ENCODE results near the gene RAB3IL1. TPM values are rescaled to one million over a fixed set of nuclear protein-coding genes. Genes with fewer than 3 reads are reported as not detected.

RAB3IL1 gene
- total and polyA plus RNA-seq, 9 of the 15 experiments (the other 6 are each of a cell fraction or from before 2014, with no cell fraction given) = 0.15 to 42.6 (median 15.5) TPM

- TF ChIP-seq ZNF174 (CRISPR knock-in tag; IDR thresholded peaks at IDR 0.05) (no peak), PHF20 (IDR thresholded peaks at IDR 0.05; ENCODE audit: partially characterized antibody) (no peak), MED1 (CRISPR knock-in tag; IDR thresholded peaks at IDR 0.05; ENCODE audit: borderline replicate concordance) (peak; percentile 12; the same call in 1 of the 2 replicates), MEF2A (IDR thresholded peaks at IDR 0.05; ENCODE audit: control insufficient read depth, low read depth, low read length) (no peak), STAG1 (CRISPR knock-in tag; IDR thresholded peaks at IDR 0.05; ENCODE audit: borderline replicate concordance) (no peak), BCL6 (CRISPR knock-in tag; IDR thresholded peaks at IDR 0.05) (no peak), PKNOX1 (IDR thresholded peaks at IDR 0.05) (peak; percentile 11; the same call in 1 of the 2 replicates), SNAPC5 (CRISPR knock-in tag; IDR thresholded peaks at IDR 0.05) (no peak), RBM34 (IDR thresholded peaks at IDR 0.05; ENCODE audit: borderline replicate concordance, insufficient read depth, low read length) (no peak), HDAC3 (IDR thresholded peaks at IDR 0.05; ENCODE audit: borderline replicate concordance, partially characterized antibody) (peak; percentile 90), ZNF311 (CRISPR knock-in tag; IDR thresholded peaks at IDR 0.05) (0 out of 2 replicates have a peak, but pooled peaks have one; percentile 21), CREBBP (IDR thresholded peaks at IDR 0.05; ENCODE audit: low read depth, low read length) (no peak), ZNF695 (CRISPR knock-in tag; IDR thresholded peaks at IDR 0.05) (no peak), ZNF3 (CRISPR knock-in tag; IDR thresholded peaks at IDR 0.05) (no peak), POLR2H (tag; IDR thresholded peaks at IDR 0.05; ENCODE audit: low read depth) (no peak), CAMTA2 (CRISPR knock-in tag; conservative IDR thresholded peaks at IDR 0.05) (no peak), CHCHD3 (CRISPR knock-in tag; IDR thresholded peaks at IDR 0.05) (no peak), CLOCK (CRISPR knock-in tag; IDR thresholded peaks at IDR 0.05; ENCODE audit: borderline replicate concordance) (no peak), ZNF280A (IDR thresholded peaks at IDR 0.05; ENCODE audit: low read depth, partially characterized antibody) (no peak), ZNF584 (CRISPR knock-in tag; IDR thresholded peaks at IDR 0.05; ENCODE audit: low read depth) (no peak), BACH1 (tag; IDR thresholded peaks at IDR 0.05) (no peak), ZNF253 (CRISPR knock-in tag; conservative IDR thresholded peaks at IDR 0.05) (no peak)
- TF ChIP-seq, protein P1, sequence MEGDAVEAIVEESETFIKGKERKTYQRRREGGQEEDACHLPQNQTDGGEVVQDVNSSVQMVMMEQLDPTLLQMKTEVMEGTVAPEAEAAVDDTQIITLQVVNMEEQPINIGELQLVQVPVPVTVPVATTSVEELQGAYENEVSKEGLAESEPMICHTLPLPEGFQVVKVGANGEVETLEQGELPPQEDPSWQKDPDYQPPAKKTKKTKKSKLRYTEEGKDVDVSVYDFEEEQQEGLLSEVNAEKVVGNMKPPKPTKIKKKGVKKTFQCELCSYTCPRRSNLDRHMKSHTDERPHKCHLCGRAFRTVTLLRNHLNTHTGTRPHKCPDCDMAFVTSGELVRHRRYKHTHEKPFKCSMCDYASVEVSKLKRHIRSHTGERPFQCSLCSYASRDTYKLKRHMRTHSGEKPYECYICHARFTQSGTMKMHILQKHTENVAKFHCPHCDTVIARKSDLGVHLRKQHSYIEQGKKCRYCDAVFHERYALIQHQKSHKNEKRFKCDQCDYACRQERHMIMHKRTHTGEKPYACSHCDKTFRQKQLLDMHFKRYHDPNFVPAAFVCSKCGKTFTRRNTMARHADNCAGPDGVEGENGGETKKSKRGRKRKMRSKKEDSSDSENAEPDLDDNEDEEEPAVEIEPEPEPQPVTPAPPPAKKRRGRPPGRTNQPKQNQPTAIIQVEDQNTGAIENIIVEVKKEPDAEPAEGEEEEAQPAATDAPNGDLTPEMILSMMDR (IDR thresholded peaks at IDR 0.05 in 2 of 3, conservative IDR thresholded peaks at IDR 0.05 in 1 of 3; ENCODE audit: insufficient read depth in 2 of 3, low read depth in 1 of 3, low read length in 3 of 3) = no peak
These were observed 49.4 kb upstream of the RAB3IL1 start (continued) for GRCh38 chr11:61966734-61967115.

Measured in K562 (cell line).